CD8-positive, alpha-beta memory T cell (primary cell): ENCODE data around the gene EPB41L4A. TPM values are rescaled to one million over a fixed set of nuclear protein-coding genes. Genes with fewer than 3 reads are reported as not detected.

Experiments used
- CTCF ChIA-PET: fragments of 350-600 bp; sonication (Branson Sonifier 250); formaldehyde crosslinking; loops from one replicate; lab custom pipeline; 2021; ENCODE audit warnings: antibody characterized with exemption; lab: Charles Lee
- POLR2A ChIA-PET: fragments of 350-600 bp; sonication (Branson Sonifier 250); formaldehyde crosslinking; loops from one replicate; lab custom pipeline; 2021; ENCODE audit warnings: antibody characterized with exemption; lab: Charles Lee
- DNase-seq, 5 donors: peaks; one replicate each; pipeline versions ENCODE4 v3.0.0 to v3.0.0-alpha.2; 2020 to 2022; ENCODE audit warnings: mixed read lengths in 1 of 5
- H3K27ac ChIP-seq: one replicate; pipeline ENCODE4 v1.7.0; 2013; ENCODE audit warnings: low read depth, mild to moderate bottlenecking, low read length, moderate library complexity
- H3K27me3 ChIP-seq: 2 replicates; pipeline ENCODE4 v1.7.0; 2013; ENCODE audit warnings: low read length, mild to moderate bottlenecking; ENCODE audit not compliant: insufficient read depth, poor library complexity, severe bottlenecking
- H3K36me3 ChIP-seq: 2 replicates; pipeline ENCODE4 v1.7.0; 2013; ENCODE audit warnings: mild to moderate bottlenecking, low read length, moderate library complexity; ENCODE audit not compliant: insufficient read depth
- H3K4me1 ChIP-seq: 2 replicates; pipeline ENCODE4 v1.7.0; 2013; ENCODE audit warnings: mild to moderate bottlenecking, low read length, moderate library complexity; ENCODE audit not compliant: insufficient read depth
- H3K4me3 ChIP-seq: 2 replicates; pipeline ENCODE4 v1.7.0; 2013; ENCODE audit warnings: mild to moderate bottlenecking, low read length
- H3K9me3 ChIP-seq: 2 replicates; pipeline ENCODE4 v1.7.0; 2013; ENCODE audit warnings: mild to moderate bottlenecking, low read length
- H3K27ac Mint-ChIP-seq, 8 donors: one replicate each; pipeline ENCODE4 v1.8.0; 2020 to 2021; ENCODE audit warnings: mixed read lengths in 8 of 8, mild to moderate bottlenecking in 6 of 8, inconsistent platforms in 3 of 8, moderate library complexity in 3 of 8
- H3K27me3 Mint-ChIP-seq, 2 donors: one replicate each; pipeline ENCODE4 v1.8.0; 2020 to 2021; ENCODE audit warnings: mixed read lengths in 2 of 2, mild to moderate bottlenecking in 1 of 2, moderate library complexity in 1 of 2
- H3K36me3 Mint-ChIP-seq, 3 donors: one replicate each; pipeline ENCODE4 v1.8.0; 2020 to 2021; ENCODE audit warnings: mixed read lengths in 3 of 3, inconsistent platforms in 1 of 3, mild to moderate bottlenecking in 1 of 3
- H3K4me1 Mint-ChIP-seq, 3 donors: one replicate each; pipeline ENCODE4 v1.8.0; 2020 to 2021; ENCODE audit warnings: mixed read lengths in 3 of 3, inconsistent platforms in 1 of 3, mild to moderate bottlenecking in 1 of 3
- H3K4me3 Mint-ChIP-seq, 7 donors: one replicate each; pipeline ENCODE4 v1.8.0; 2020 to 2021; ENCODE audit warnings: mixed read lengths in 7 of 7, mild to moderate bottlenecking in 6 of 7, moderate library complexity in 4 of 7, inconsistent platforms in 2 of 7
- H3K9me3 Mint-ChIP-seq, 5 donors: one replicate each; pipeline ENCODE4 v1.8.0; 2020 to 2022; ENCODE audit warnings: mixed read lengths in 5 of 5, mild to moderate bottlenecking in 3 of 5, moderate library complexity in 2 of 5, inconsistent platforms in 1 of 5
- polyA plus RNA-seq: library from polyadenylated mRNA; unstranded; fragments of 300-500 nt; fragmentation: Illumina TruSeq; gene quantifications from one replicate; pipeline ENCODE4 v1.2.3, GENCODE V29; 2021
- total RNA-seq, 2 experiments: library from RNA; stranded (reverse); gene quantifications; one replicate each; pipeline ENCODE4 v1.2.3, GENCODE V29; 2021

The EPB41L4A gene
- total and polyA plus RNA-seq, 3 experiments from 2014 or later: 0.04 to 0.45 (median 0.31) TPM

DNA sequence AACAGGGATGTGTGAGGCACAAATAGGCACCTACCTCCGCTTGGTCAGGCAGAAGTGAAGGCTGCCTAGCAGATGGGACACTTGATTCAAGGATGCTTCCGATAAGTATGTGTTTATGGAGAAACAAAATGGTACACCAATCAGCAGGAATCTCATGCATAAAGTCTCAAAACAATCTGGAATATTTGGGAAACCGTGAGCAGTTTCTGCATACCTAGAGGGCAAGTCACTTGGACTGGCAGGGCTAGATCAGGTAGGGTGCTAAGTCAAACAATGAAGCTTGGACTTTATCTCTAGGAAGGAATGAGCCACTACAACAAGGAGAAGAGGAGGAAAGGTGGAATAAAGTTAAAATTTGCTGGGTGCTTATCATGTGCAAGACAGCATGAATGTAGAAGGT is 5.5 kb downstream of the EPB41L4A start:
- Mint-ChIP-seq H3K27ac (peak overlapping the region in 1 of 8 donors; percentile 51), H3K4me1 (peaks cover 9 to 11% (median 10%) of the 10 kb centered on the region in 3 donors), H3K27me3 (peaks cover 18 to 74% of the 10 kb centered on the region in 2 donors), H3K9me3 (no peaks in the 10 kb centered on the region), H3K36me3 (no peaks in the 10 kb centered on the region), H3K4me3 (no peak overlapping the region)
- Histone ChIP-seq H3K4me1 (peaks cover 10% of the 10 kb centered on the region), H3K27me3 (no peaks in the 10 kb centered on the region), H3K4me3 (no peak overlapping the region), H3K9me3 (no peaks in the 10 kb centered on the region), H3K27ac (no peak overlapping the region), H3K36me3 (no peaks in the 10 kb centered on the region)
- ChIA-PET CTCF (no interaction called here), POLR2A (no interaction called here)
- no peak for DNase-seq

DNA sequence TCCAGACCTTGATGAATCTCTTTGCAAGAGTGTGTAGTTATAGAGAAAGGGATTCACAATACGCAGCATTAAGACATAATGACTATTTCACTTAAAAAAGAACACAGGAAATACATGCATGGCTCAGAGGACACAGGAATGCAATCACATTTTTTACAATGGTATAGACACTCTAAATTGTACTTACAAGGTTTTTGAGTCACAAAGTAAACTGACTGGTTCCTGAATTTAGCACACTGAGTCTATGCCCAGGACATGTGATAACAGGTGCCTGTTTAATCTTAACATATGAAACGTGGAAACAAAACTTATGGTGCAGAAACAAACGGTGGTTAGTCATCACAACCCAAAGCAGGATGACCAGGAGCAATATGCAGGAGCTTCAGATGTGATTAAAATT is 6.7 kb downstream of the EPB41L4A start:
- Histone ChIP-seq H3K27ac (no peak overlapping the region), H3K9me3 (no peaks in the 10 kb centered on the region), H3K4me3 (no peak overlapping the region), H3K27me3 (no peaks in the 10 kb centered on the region), H3K4me1 (no peaks in the 10 kb centered on the region), H3K36me3 (no peaks in the 10 kb centered on the region)
- peaks cover 10 to 65% of the 10 kb centered on the region in 2 donors for H3K27me3 Mint-ChIP-seq
- no peaks in the 10 kb centered on the region for H3K36me3 Mint-ChIP-seq
- H3K9me3 Mint-ChIP-seq: no peaks in the 10 kb centered on the region
- no peaks in the 10 kb centered on the region for H3K4me1 Mint-ChIP-seq
- POLR2A ChIA-PET: no interaction called here
- DNase-seq: no peak
- no peak overlapping the region for H3K27ac Mint-ChIP-seq
- H3K4me3 Mint-ChIP-seq: no peak overlapping the region
- CTCF ChIA-PET: no interaction called here

DNA sequence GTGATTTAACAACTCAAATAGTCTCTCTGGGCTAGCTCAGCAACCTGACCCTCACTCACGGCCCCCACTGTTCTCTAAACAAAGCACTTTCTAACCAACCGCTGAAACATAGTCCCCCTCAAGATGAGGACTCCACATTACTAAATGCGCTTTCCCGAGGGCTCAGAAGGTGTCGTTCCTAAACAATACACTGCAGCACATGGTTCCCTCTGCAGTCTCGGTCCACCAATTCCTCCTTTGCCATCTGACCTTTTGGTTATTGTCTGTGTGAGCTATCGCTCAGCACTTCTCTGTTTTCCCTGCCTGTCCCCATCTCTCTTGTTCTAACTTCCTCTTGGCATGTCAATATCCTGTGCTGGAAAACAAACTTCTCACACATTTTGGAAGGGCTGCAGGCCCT is 7.2 kb downstream of the EPB41L4A start:
- Histone ChIP-seq H3K4me3 (no peak overlapping the region), H3K36me3 (no peaks in the 10 kb centered on the region), H3K27ac (no peak overlapping the region), H3K9me3 (no peaks in the 10 kb centered on the region), H3K4me1 (no peaks in the 10 kb centered on the region), H3K27me3 (no peaks in the 10 kb centered on the region)
- ChIA-PET POLR2A (no interaction called here), CTCF (no interaction called here)
- no peak for DNase-seq
- H3K27ac Mint-ChIP-seq: no peak overlapping the region
- no peak overlapping the region for H3K4me3 Mint-ChIP-seq
- H3K9me3 Mint-ChIP-seq: no peaks in the 10 kb centered on the region
- H3K4me1 Mint-ChIP-seq: no peaks in the 10 kb centered on the region
- H3K27me3 Mint-ChIP-seq: peaks cover 10 to 65% of the 10 kb centered on the region in 2 donors
- H3K36me3 Mint-ChIP-seq: no peaks in the 10 kb centered on the region

DNA sequence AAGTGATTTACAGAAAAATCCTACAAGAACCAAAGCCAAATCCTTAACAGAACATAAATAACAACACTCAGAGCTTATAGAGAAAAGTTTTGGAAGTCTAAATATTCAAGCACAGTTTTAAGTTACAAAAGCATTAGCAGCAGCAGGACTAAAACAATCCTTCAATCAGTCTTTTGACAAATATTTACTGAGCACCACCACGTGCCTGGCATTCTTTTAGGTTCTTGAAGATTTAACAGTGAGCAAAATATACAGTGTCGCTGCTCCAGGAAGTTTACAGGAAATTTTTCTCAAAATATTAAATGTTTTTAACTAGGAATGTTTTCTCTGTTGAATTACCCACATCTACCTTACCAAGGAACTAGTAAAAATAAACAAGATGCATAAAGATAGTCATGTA is 11.4 kb downstream of the EPB41L4A start:
- ChIA-PET POLR2A (no interaction called here), CTCF (no interaction called here)
- no peak overlapping the region for H3K27ac ChIP-seq
- H3K4me3 ChIP-seq: no peak overlapping the region
- H3K9me3 ChIP-seq: no peaks in the 10 kb centered on the region
- no peaks in the 10 kb centered on the region for H3K4me1 Mint-ChIP-seq
- H3K36me3 ChIP-seq: no peaks in the 10 kb centered on the region
- no peaks in the 10 kb centered on the region for H3K9me3 Mint-ChIP-seq
- no peak for DNase-seq
- H3K27ac Mint-ChIP-seq: no peak overlapping the region
- no peaks in the 10 kb centered on the region for H3K27me3 ChIP-seq
- H3K4me3 Mint-ChIP-seq: no peak overlapping the region
- peaks cover 5 to 47% of the 10 kb centered on the region in 2 donors for H3K27me3 Mint-ChIP-seq
- no peaks in the 10 kb centered on the region for H3K36me3 Mint-ChIP-seq
- no peaks in the 10 kb centered on the region for H3K4me1 ChIP-seq

DNA sequence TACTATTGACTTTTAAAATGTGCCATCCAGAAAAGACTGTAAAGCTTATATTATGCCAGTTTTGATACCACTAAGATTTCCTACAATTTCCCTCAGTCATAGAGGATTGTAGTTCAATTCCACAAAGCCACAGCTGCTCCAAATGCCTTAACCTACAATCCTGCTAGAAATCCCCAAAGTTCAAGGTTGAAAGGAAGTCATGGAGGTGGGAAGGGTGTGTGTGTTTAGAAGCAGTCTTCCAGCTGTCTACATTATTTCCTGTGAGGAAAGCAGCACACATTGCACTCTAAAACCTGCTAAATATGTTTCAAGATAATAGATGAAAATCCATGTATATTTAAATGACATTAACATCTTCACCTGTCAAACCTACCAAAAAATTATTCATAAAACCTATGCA is 11.8 kb downstream of the EPB41L4A start:
- H3K27me3 ChIP-seq: no peaks in the 10 kb centered on the region
- ChIA-PET POLR2A (no interaction called here), CTCF (no interaction called here)
- no peak overlapping the region for H3K4me3 Mint-ChIP-seq
- no peak overlapping the region for H3K27ac Mint-ChIP-seq
- no peak for DNase-seq
- no peaks in the 10 kb centered on the region for H3K36me3 Mint-ChIP-seq
- H3K27me3 Mint-ChIP-seq: peaks cover 5 to 46% of the 10 kb centered on the region in 2 donors
- no peak overlapping the region for H3K4me3 ChIP-seq
- H3K27ac ChIP-seq: no peak overlapping the region
- no peaks in the 10 kb centered on the region for H3K4me1 Mint-ChIP-seq
- H3K36me3 ChIP-seq: no peaks in the 10 kb centered on the region
- no peaks in the 10 kb centered on the region for H3K9me3 ChIP-seq
- H3K9me3 Mint-ChIP-seq: no peaks in the 10 kb centered on the region
- no peaks in the 10 kb centered on the region for H3K4me1 ChIP-seq

DNA sequence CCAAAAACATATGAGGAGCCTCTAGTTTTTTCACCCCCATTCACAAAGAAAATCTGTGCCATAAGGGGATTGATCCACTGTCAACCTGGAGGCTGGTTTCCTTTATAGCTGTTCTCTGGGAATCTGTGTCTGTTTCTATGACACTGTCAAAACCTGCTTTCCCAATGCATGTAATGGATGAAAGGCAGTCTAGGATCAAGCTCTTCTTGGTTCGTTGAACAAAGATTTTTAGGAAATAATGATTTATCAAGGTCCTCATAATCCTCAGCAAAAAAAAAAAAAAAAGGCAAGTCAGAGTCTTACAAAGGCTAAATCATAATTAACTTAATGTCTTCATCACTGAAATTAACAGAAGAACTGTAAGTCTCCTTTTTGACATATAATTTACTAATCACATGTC is 16.0 kb downstream of the EPB41L4A start:
- ChIA-PET CTCF (no interaction called here), POLR2A (no interaction called here)
- Mint-ChIP-seq H3K27ac (no peak overlapping the region), H3K36me3 (no peaks in the 10 kb centered on the region), H3K4me3 (no peak overlapping the region), H3K4me1 (no peaks in the 10 kb centered on the region), H3K9me3 (peaks cover 0 to 2% (median 2%) of the 10 kb centered on the region in 5 donors), H3K27me3 (peaks cover 6 to 41% of the 10 kb centered on the region in 2 donors)
- no peak overlapping the region for H3K4me3 ChIP-seq
- no peak for DNase-seq
- H3K9me3 ChIP-seq: no peaks in the 10 kb centered on the region
- no peaks in the 10 kb centered on the region for H3K36me3 ChIP-seq
- H3K4me1 ChIP-seq: no peaks in the 10 kb centered on the region
- no peaks in the 10 kb centered on the region for H3K27me3 ChIP-seq
- H3K27ac ChIP-seq: no peak overlapping the region

DNA sequence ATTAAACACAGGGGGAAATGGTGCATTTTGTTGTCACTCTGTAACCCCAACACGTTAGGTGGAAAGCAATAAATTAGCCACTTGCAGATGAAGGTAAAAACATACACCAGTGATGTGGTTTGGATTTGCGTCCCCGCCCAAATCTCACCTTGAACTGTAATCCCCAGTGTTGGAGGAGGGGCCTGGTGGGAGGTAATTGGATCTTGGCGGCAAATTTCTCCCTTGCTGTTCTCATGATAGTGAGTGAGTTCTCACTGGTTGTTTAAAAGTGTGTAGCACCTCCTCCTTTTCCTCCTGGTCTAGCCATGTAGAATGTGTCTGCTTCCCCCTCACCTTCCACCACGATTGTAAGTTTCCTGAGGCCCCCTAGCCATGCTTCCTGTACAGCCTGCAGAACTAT is 17.2 kb downstream of the EPB41L4A start:
- no peaks in the 10 kb centered on the region for H3K27me3 ChIP-seq
- Mint-ChIP-seq H3K27ac (no peak overlapping the region), H3K36me3 (no peaks in the 10 kb centered on the region), H3K4me1 (no peaks in the 10 kb centered on the region), H3K4me3 (no peak overlapping the region), H3K9me3 (peaks cover 0 to 2% (median 2%) of the 10 kb centered on the region in 5 donors), H3K27me3 (peaks cover 6 to 34% of the 10 kb centered on the region in 2 donors)
- DNase-seq: no peak
- no peaks in the 10 kb centered on the region for H3K4me1 ChIP-seq
- H3K4me3 ChIP-seq: no peak overlapping the region
- no peak overlapping the region for H3K27ac ChIP-seq
- no peaks in the 10 kb centered on the region for H3K9me3 ChIP-seq
- no peaks in the 10 kb centered on the region for H3K36me3 ChIP-seq
- CTCF ChIA-PET: no interaction called here
- POLR2A ChIA-PET: no interaction called here

DNA sequence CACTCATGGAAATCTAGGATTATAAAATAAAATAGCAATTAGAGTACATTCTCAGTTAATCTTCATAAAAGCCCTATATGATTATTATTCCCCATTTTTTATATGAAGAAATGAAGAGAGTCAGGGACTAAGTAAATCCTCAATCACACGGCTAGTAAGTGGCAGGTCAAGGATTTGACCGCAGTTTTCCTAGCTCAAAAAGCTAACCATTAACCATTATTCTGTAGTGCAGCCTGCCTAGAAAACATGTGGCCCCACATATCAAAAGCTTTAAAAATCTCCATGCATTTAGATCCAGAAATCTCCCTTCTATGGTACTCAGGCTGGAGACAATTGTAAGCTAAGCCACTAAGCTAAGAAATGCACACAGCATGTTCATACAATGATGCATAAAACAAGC is 21.4 kb downstream of the EPB41L4A start:
- ChIA-PET POLR2A (no interaction called here), CTCF (no interaction called here)
- H3K27me3 Mint-ChIP-seq: peaks cover 6 to 23% of the 10 kb centered on the region in 2 donors
- DNase-seq: no peak
- Histone ChIP-seq H3K9me3 (no peaks in the 10 kb centered on the region), H3K4me3 (no peak overlapping the region), H3K27me3 (no peaks in the 10 kb centered on the region), H3K36me3 (no peaks in the 10 kb centered on the region), H3K27ac (no peak overlapping the region), H3K4me1 (no peaks in the 10 kb centered on the region)
- no peak overlapping the region for H3K4me3 Mint-ChIP-seq
- H3K9me3 Mint-ChIP-seq: peaks cover 0 to 6% (median 2%) of the 10 kb centered on the region in 5 donors
- no peaks in the 10 kb centered on the region for H3K36me3 Mint-ChIP-seq
- H3K27ac Mint-ChIP-seq: no peak overlapping the region
- H3K4me1 Mint-ChIP-seq: no peaks in the 10 kb centered on the region

DNA sequence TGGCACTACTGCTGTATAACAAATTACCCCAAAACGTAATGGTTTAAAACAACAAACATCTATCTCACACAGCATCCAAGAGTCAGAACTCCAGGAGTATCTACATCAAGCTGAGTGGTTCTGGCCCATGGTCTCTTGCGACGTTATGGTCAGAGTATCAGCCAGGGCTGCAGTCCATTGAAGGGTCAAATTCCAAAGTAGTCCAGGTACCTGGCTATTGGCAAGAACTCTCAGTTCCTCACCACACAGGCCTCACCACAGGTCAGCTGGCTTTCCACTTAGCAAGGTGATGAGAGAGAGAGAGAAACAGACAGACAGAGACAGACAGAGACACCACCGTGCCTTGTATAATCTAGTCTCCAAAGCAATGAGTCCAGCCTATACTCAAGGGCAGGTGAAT is 22.6 kb downstream of the EPB41L4A start:
- H3K4me3 ChIP-seq: no peak overlapping the region
- H3K36me3 Mint-ChIP-seq: no peaks in the 10 kb centered on the region
- ChIA-PET POLR2A (no interaction called here), CTCF (no interaction called here)
- H3K9me3 ChIP-seq: no peaks in the 10 kb centered on the region
- H3K4me3 Mint-ChIP-seq: no peak overlapping the region
- H3K36me3 ChIP-seq: no peaks in the 10 kb centered on the region
- H3K27me3 Mint-ChIP-seq: peaks cover 8 to 19% of the 10 kb centered on the region in 2 donors
- H3K27me3 ChIP-seq: no peaks in the 10 kb centered on the region
- H3K4me1 Mint-ChIP-seq: no peaks in the 10 kb centered on the region
- H3K9me3 Mint-ChIP-seq: peaks cover 0 to 6% (median 2%) of the 10 kb centered on the region in 5 donors
- no peak overlapping the region for H3K27ac ChIP-seq
- H3K4me1 ChIP-seq: no peaks in the 10 kb centered on the region
- no peak for DNase-seq
- no peak overlapping the region for H3K27ac Mint-ChIP-seq
